Bronchus fibroblast of lung (primary cell): ENCODE measurements around the gene UBA7. TPM values are rescaled to one million over a fixed set of nuclear protein-coding genes. Genes with fewer than 3 reads are reported as not detected.

ENCODE experiments used
- total RNA-seq: library from RNA; depleted of rRNA; stranded (reverse); fragments of >200 nt; gene quantifications from 2 replicates; pipeline ENCODE4 v1.2.3, GENCODE V29; 2015

UBA7 gene
- 12.0 and 14.5 TPM in 2 replicates for total RNA-seq

GRCh38 chr3:49813497-49814174 is at the start of gene UBA7:
Gene UBA7 (minus strand): TSS chr3:49813953. CDS start chr3:49813787, 166 bp downstream.

GRCh38 chr3:49856181-49857005 is 42.6 kb upstream of the UBA7 start, which contains the start of gene TRAIP:
Gene TRAIP (minus strand): TSS chr3:49856564. CDS start chr3:49856453, 111 bp downstream.

GRCh38 chr3:49802719-49803464 is 10.9 kb downstream of the UBA7 start, which contains the start of gene INKA1:
Gene INKA1 (plus strand): TSS chr3:49803261. CDS start chr3:49803393, 132 bp downstream.

GRCh38 chr3:49799761-49800160 is 14.0 kb downstream of the UBA7 start, which contains the start of gene CDHR4:
Gene CDHR4 (minus strand): TSS chr3:49799873. CDS start chr3:49799812, 61 bp downstream.

GRCh38 chr3:49786357-49787181 is 27.2 kb downstream of the UBA7 start, which contains the start of gene IP6K1:
Gene IP6K1 (minus strand): TSS chr3:49786542. CDS start chr3:49748040, 38,502 bp downstream.

Other genes starting within 250 kb of the UBA7 start
- 98.7 and 110 TPM in 2 replicates for gene APEH, start 139.6 kb downstream of the UBA7 start, total RNA-seq
- 5.1 and 5.4 TPM in 2 replicates for gene MST1, start 124.5 kb downstream of the UBA7 start, total RNA-seq
- 21.7 and 22.0 TPM in 2 replicates for gene RNF123, start 124.4 kb downstream of the UBA7 start, total RNA-seq
- gene AMIGO3, start 94.3 kb downstream of the UBA7 start, total RNA-seq = 0.50 and 1.2 TPM in 2 replicates
- 48.8 and 50.3 TPM in 2 replicates for gene GMPPB, start 90.0 kb downstream of the UBA7 start, total RNA-seq
- 18.2 and 24.5 TPM in 2 replicates for gene IP6K1, start 27.4 kb downstream of the UBA7 start, total RNA-seq
- gene CDHR4, start 14.1 kb downstream of the UBA7 start, total RNA-seq = not detected in 2 replicates
- gene INKA1, start 10.7 kb downstream of the UBA7 start, total RNA-seq = 2.5 and 3.4 TPM in 2 replicates
- 10.3 and 12.8 TPM in 2 replicates for gene TRAIP, start 42.6 kb upstream of the UBA7 start, total RNA-seq
- gene CAMKV, start 56.0 kb upstream of the UBA7 start, total RNA-seq = not detected in 2 replicates
- 0.45 and 0.50 TPM in 2 replicates for gene MST1R, start 89.9 kb upstream of the UBA7 start, total RNA-seq
- gene MON1A, start 115.9 kb upstream of the UBA7 start, total RNA-seq = 15.3 and 20.8 TPM in 2 replicates
- gene RBM6, start 126.2 kb upstream of the UBA7 start, total RNA-seq = 20.5 and 24.7 TPM in 2 replicates